HepG2 (cell line): Measurements from ENCODE around the gene TMEM63B. TPM values are rescaled to one million over a fixed set of nuclear protein-coding genes. Genes with fewer than 3 reads are reported as not detected.

Experiments used
- ARNT2 ChIP-seq: sonication (generic); formaldehyde crosslinking; IDR thresholded peaks from 2 replicates; pipeline ENCODE4 v1.8.0; 2022; ENCODE audit warnings: mild to moderate bottlenecking, low read depth, missing genetic modification reagents, moderate library complexity
- CHD4 ChIP-seq: fragments of 200-600 bp; sonication (generic); IDR thresholded peaks from 2 replicates; pipeline ENCODE4 v1.7.0; 2017; ENCODE audit warnings: mild to moderate bottlenecking, low read length, borderline replicate concordance
- CREM ChIP-seq, 2 experiments: sonication (generic) in 1 of 2; formaldehyde crosslinking in 1 of 2; IDR thresholded peaks; 2 replicates each; pipeline versions ENCODE4 v1.4.0 to v1.6.1; 2016 to 2020; ENCODE audit warnings: antibody characterized with exemption in 1 of 2, mild to moderate bottlenecking in 1 of 2, missing genetic modification reagents in 1 of 2
- CSRNP2 ChIP-seq: sonication (generic); formaldehyde crosslinking; conservative IDR thresholded peaks from 2 replicates; pipeline ENCODE4 v1.8.0; 2022; ENCODE audit warnings: low read depth, missing genetic modification reagents
- ERF ChIP-seq: IDR thresholded peaks from 2 replicates; pipeline ENCODE4 v1.6.1; 2018; ENCODE audit warnings: missing biosample characterization, missing genetic modification reagents
- EZH2 ChIP-seq: conservative IDR thresholded peaks from 2 replicates; pipeline ENCODE4 v1.6.1; 2012; ENCODE audit warnings: mild to moderate bottlenecking, low read depth, low read length, moderate library complexity
- FOXM1 ChIP-seq: sonication (generic); formaldehyde crosslinking; IDR thresholded peaks from 2 replicates; pipeline ENCODE4 v1.5.0; 2020; ENCODE audit warnings: missing genetic modification reagents
- HNF4A ChIP-seq: sonication (generic); formaldehyde crosslinking; IDR thresholded peaks from 2 replicates; pipeline ENCODE4 v1.4.0; 2020; ENCODE audit warnings: missing genetic modification reagents
- HNRNPL ChIP-seq: fragments of 200-400 bp; formaldehyde crosslinking; IDR thresholded peaks from 2 replicates; pipeline ENCODE4 v1.6.1; 2017; ENCODE audit warnings: mild to moderate bottlenecking, low read depth, low read length
- HNRNPUL1 ChIP-seq: fragments of 200-400 bp; formaldehyde crosslinking; IDR thresholded peaks from 2 replicates; pipeline ENCODE4 v1.6.1; 2017; ENCODE audit warnings: low read depth, mild to moderate bottlenecking, low read length, moderate library complexity
- MLLT10 ChIP-seq: sonication (generic); formaldehyde crosslinking; IDR thresholded peaks from 2 replicates; pipeline ENCODE4 v1.4.0; 2020; ENCODE audit warnings: missing genetic modification reagents
- PAF1 ChIP-seq: IDR thresholded peaks from 2 replicates; pipeline ENCODE4 v1.6.1; 2016; ENCODE audit warnings: missing genetic modification reagents, missing compliant biosample characterization
- PBX2 ChIP-seq: IDR thresholded peaks from 2 replicates; pipeline ENCODE4 v1.6.1; 2016; ENCODE audit warnings: control low read depth
- PLSCR1 ChIP-seq: sonication (generic); formaldehyde crosslinking; IDR thresholded peaks from 2 replicates; pipeline ENCODE4 v1.5.0; 2020; ENCODE audit warnings: missing genetic modification reagents, mild to moderate bottlenecking, borderline replicate concordance
- SNAPC5 ChIP-seq: sonication (generic); formaldehyde crosslinking; IDR thresholded peaks from 2 replicates; pipeline ENCODE4 v1.8.1; 2023; ENCODE audit warnings: mild to moderate bottlenecking, missing genetic modification reagents, borderline replicate concordance
- XRCC5 ChIP-seq: fragments of 200-400 bp; formaldehyde crosslinking; optimal IDR thresholded peaks from 2 replicates; pipeline ENCODE3; 2017; ENCODE audit warnings: mild to moderate bottlenecking, low read length
- ZBTB20 ChIP-seq: sonication (generic); formaldehyde crosslinking; IDR thresholded peaks from 2 replicates; pipeline ENCODE4 v1.8.1; 2023; ENCODE audit warnings: missing genetic modification reagents, low read depth, mild to moderate bottlenecking, borderline replicate concordance
- ZBTB7A ChIP-seq: sonication (generic); formaldehyde crosslinking; IDR thresholded peaks from 2 replicates; pipeline ENCODE4 v1.8.0; 2022; ENCODE audit warnings: mild to moderate bottlenecking, missing genetic modification reagents
- ZBTB7B ChIP-seq: sonication (generic); formaldehyde crosslinking; IDR thresholded peaks from 2 replicates; pipeline ENCODE4 v1.4.0; 2020; ENCODE audit warnings: missing genetic modification reagents
- ZNF3 ChIP-seq: IDR thresholded peaks from 2 replicates; pipeline ENCODE4 v1.7.0; 2017; ENCODE audit warnings: inconsistent platforms
- ZNF549 ChIP-seq: sonication (generic); formaldehyde crosslinking; IDR thresholded peaks from 2 replicates; pipeline ENCODE4 v1.5.0; 2020; ENCODE audit warnings: missing genetic modification reagents
- ZNF598 ChIP-seq: sonication (generic); formaldehyde crosslinking; IDR thresholded peaks from 2 replicates; pipeline ENCODE4 v1.5.1; 2020; ENCODE audit warnings: mild to moderate bottlenecking, missing genetic modification reagents, borderline replicate concordance
- ZNF678 ChIP-seq: sonication (generic); formaldehyde crosslinking; IDR thresholded peaks from 2 replicates; pipeline ENCODE4 v1.4.0; 2020; ENCODE audit warnings: mild to moderate bottlenecking, missing genetic modification reagents
- ZNF792 ChIP-seq: IDR thresholded peaks from 2 replicates; pipeline ENCODE4 v1.6.1; 2016
- polyA plus RNA-seq, 8 experiments: library from polyadenylated mRNA; depleted of rRNA in 3 of 8; stranded (reverse) in 7 of 8; unstranded in 1 of 8; fragments of >200 nt; fragmentation: Illumina TruSeq in 4 of 8; extraction: Trizol in 4 of 8; gene quantifications; 2 replicates each; pipeline versions ENCODE4 v1.2.1 to v1.2.3, GENCODE V29; 2011 to 2016; ENCODE audit warnings: low read depth in 4 of 8, missing spikeins in 1 of 8, mixed read lengths in 1 of 8; ENCODE audit not compliant: insufficient read depth in 1 of 8
- total RNA-seq, 5 experiments: library from RNA; depleted of rRNA; stranded (reverse); fragments of >200 nt; fragmentation: Illumina TruSeq; extraction: Trizol; gene quantifications; 2 replicates each; pipeline ENCODE4 v1.2.3, GENCODE V29; 2016; ENCODE audit warnings: low read depth in 1 of 5
- TF ChIP-seq, protein P1 (sequence below): sonication (generic); formaldehyde crosslinking; IDR thresholded peaks from 2 replicates; pipeline ENCODE4 v1.4.0; 2020; ENCODE audit warnings: missing genetic modification reagents
- TF ChIP-seq, protein P2 (sequence below): sonication (generic); formaldehyde crosslinking; IDR thresholded peaks from 2 replicates; pipeline ENCODE4 v1.8.0; 2022; ENCODE audit warnings: mild to moderate bottlenecking, missing genetic modification reagents, moderate library complexity

Gene TMEM63B
- total and polyA plus RNA-seq, 2 of the 13 experiments (the other 11 are each of a cell fraction or from before 2014, with no cell fraction given), result 27.4 to 75.8 TPM

GRCh38 chr6:44094403-44095242 lies 32.7 kb upstream of the TMEM63B start (continued):
- TF ChIP-seq PLSCR1 (CRISPR knock-in tag) (no peak), PAF1 (no peak), HNRNPL (no peak), ZNF792 (peak; percentile 87), CHD4 (peak; percentile 98), ZNF3 (CRISPR knock-in tag) (peak; percentile 93), PBX2 (peak; percentile 66), ZBTB20 (CRISPR knock-in tag) (peak; percentile 93; the same call in 1 of the 2 replicates), ZBTB7B (CRISPR knock-in tag) (peak; percentile 85), ERF (CRISPR knock-in tag) (peak; percentile 84; the same call in 1 of the 2 replicates), ZBTB7A (CRISPR knock-in tag) (peak; percentile 78; the same call in 1 of the 2 replicates), MLLT10 (CRISPR knock-in tag) (no peak), CREM (IDR thresholded peaks at IDR 0.05) (peak; percentile 76), CREM (CRISPR knock-in tag; IDR thresholded peaks at IDR 0.05) (no peak), SNAPC5 (no peak), ZNF598 (0 out of 2 replicates have a peak, but pooled peaks have one; percentile 55), FOXM1 (CRISPR knock-in tag) (no peak), ARNT2 (CRISPR knock-in tag) (no peak), EZH2 (no peak), ZNF678 (CRISPR knock-in tag) (0 out of 2 replicates have a peak, but pooled peaks have one; percentile 19), ZNF549 (no peak), CSRNP2 (no peak), XRCC5 (peak; percentile 46), HNF4A (CRISPR knock-in tag) (peak; percentile 96), HNRNPUL1 (no peak)
- TF ChIP-seq, protein P1, sequence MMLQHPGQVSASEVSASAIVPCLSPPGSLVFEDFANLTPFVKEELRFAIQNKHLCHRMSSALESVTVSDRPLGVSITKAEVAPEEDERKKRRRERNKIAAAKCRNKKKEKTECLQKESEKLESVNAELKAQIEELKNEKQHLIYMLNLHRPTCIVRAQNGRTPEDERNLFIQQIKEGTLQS (CRISPR knock-in tag), result peak; percentile 82
- TF ChIP-seq, protein P2, sequence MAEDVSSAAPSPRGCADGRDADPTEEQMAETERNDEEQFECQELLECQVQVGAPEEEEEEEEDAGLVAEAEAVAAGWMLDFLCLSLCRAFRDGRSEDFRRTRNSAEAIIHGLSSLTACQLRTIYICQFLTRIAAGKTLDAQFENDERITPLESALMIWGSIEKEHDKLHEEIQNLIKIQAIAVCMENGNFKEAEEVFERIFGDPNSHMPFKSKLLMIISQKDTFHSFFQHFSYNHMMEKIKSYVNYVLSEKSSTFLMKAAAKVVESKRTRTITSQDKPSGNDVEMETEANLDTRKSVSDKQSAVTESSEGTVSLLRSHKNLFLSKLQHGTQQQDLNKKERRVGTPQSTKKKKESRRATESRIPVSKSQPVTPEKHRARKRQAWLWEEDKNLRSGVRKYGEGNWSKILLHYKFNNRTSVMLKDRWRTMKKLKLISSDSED (CRISPR knock-in tag), result no peak
